IPS DF 4.7 (cell line): Measurements from ENCODE around the gene GSTA3.
A peak's percentile ranks its signal among the peaks of the same experiment; 100 is the strongest.
"Not testable (repeated sequence)": the region's sequence is repeated elsewhere in the genome, so short reads cannot be mapped to it uniquely, and the experiment has no call there.

ENCODE experiments used
- DNase-seq: peaks from one replicate; pipeline ENCODE4 v3.0.0-alpha.2; 2013; ENCODE audit warnings: low spot score; ENCODE audit errors: extremely low read depth

GSTA3 gene

GRCh38 chr6:52909531-52909930 lies at the start of gene GSTA3:
TSS of gene GSTA3 (minus strand) at chr6:52909698. CDS start at chr6:52905834, 3,864 bp downstream.
- DNase-seq, result no peak

GRCh38 chr6:52958546-52959255 lies 49.2 kb upstream of the GSTA3 start:
- DNase-seq, result no peak

- DNase-seq, result no peak
Observed at GRCh38 chr6:52955871-52956270, 46.4 kb upstream of the GSTA3 start.

GRCh38 chr6:52953911-52954839 lies 44.7 kb upstream of the GSTA3 start:
- DNase-seq, result no peak

GRCh38 chr6:52946306-52946705 lies 36.8 kb upstream of the GSTA3 start:
- no peak for DNase-seq

- DNase-seq, result not testable (repeated sequence)
Observed at GRCh38 chr6:52942821-52943220, 33.3 kb upstream of the GSTA3 start.

- DNase-seq, result no peak
Observed at GRCh38 chr6:52942221-52942620, 32.7 kb upstream of the GSTA3 start.

GRCh38 chr6:52937908-52938307 lies 28.4 kb upstream of the GSTA3 start:
- DNase-seq, result no peak

- DNase-seq, result no peak
Observed at GRCh38 chr6:52933778-52934177, 24.3 kb upstream of the GSTA3 start.

- DNase-seq, result peak; percentile 16
Observed at GRCh38 chr6:52931351-52931750, 21.9 kb upstream of the GSTA3 start.

- DNase-seq, result no peak
Observed at GRCh38 chr6:52929321-52930164, 20.0 kb upstream of the GSTA3 start.

- DNase-seq, result no peak
Observed at GRCh38 chr6:52927451-52927850, 18.0 kb upstream of the GSTA3 start.

GRCh38 chr6:52925919-52926792 lies 16.7 kb upstream of the GSTA3 start:
- no peak for DNase-seq

GRCh38 chr6:52925042-52925441 lies 15.5 kb upstream of the GSTA3 start:
- DNase-seq, result no peak

- not testable (repeated sequence) for DNase-seq
Observed at GRCh38 chr6:52923689-52924088, 14.2 kb upstream of the GSTA3 start.

- no peak for DNase-seq
Observed at GRCh38 chr6:52922161-52922560, 12.7 kb upstream of the GSTA3 start.

- DNase-seq, result no peak
Observed at GRCh38 chr6:52921743-52922142, 12.2 kb upstream of the GSTA3 start.

GRCh38 chr6:52919511-52919910 lies 10.0 kb upstream of the GSTA3 start:
- DNase-seq, result not testable (repeated sequence)

- DNase-seq, result not testable (repeated sequence)
Observed at GRCh38 chr6:52918771-52919170, 9.3 kb upstream of the GSTA3 start.

- not testable (repeated sequence) for DNase-seq
Observed at GRCh38 chr6:52918027-52918686, 8.7 kb upstream of the GSTA3 start.
